Peyer's patch (tissue), 4 donors: ENCODE results near the gene MTNR1A.

Experiments used
- POLR2A ChIP-seq, 2 donors: fragments of 450-650 bp; IDR thresholded peaks; one replicate each; pipeline ENCODE4 v1.5.1; 2017; ENCODE audit warnings: antibody characterized with exemption in 2 of 2, mild to moderate bottlenecking in 2 of 2, moderate library complexity in 2 of 2
- TF ChIP-seq, protein P1 (sequence below), 6 experiments: fragments of 450-650 bp in 4 of 6; fragments of 200-600 bp in 2 of 6; sonication (generic) in 1 of 6; IDR thresholded peaks; one replicate each; pipeline ENCODE4 v1.5.1; 2017 to 2019; ENCODE audit warnings: antibody characterized with exemption in 6 of 6, mild to moderate bottlenecking in 3 of 6, moderate library complexity in 1 of 6

DNA sequence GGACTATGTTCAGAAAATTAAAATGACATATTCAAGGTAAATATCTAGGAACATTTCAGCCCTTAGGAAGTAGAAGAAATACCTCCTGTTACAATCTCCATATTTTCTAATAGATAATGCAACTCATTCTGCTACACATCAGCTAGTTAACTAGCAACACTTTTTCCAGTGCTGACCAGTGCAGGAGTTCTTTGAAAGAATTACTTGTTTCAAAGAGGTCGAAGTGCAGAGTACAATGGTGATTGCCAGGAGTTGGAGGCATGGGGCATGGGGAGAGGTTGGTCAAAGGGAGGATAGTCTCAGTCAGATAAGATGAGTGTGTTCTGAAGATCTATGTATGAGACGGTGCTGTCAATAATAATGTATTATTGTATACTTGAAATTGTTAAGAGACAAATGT lies 53.1 kb downstream of the MTNR1A start:
- TF ChIP-seq, protein P1, sequence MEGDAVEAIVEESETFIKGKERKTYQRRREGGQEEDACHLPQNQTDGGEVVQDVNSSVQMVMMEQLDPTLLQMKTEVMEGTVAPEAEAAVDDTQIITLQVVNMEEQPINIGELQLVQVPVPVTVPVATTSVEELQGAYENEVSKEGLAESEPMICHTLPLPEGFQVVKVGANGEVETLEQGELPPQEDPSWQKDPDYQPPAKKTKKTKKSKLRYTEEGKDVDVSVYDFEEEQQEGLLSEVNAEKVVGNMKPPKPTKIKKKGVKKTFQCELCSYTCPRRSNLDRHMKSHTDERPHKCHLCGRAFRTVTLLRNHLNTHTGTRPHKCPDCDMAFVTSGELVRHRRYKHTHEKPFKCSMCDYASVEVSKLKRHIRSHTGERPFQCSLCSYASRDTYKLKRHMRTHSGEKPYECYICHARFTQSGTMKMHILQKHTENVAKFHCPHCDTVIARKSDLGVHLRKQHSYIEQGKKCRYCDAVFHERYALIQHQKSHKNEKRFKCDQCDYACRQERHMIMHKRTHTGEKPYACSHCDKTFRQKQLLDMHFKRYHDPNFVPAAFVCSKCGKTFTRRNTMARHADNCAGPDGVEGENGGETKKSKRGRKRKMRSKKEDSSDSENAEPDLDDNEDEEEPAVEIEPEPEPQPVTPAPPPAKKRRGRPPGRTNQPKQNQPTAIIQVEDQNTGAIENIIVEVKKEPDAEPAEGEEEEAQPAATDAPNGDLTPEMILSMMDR (IDR thresholded peaks at IDR 0.05): no peak
- TF ChIP-seq POLR2A (IDR thresholded peaks at IDR 0.05): no peak
